GM18909 (cell line): ENCODE measurements around the gene PWWP2B.
"Not testable (repeated sequence)": the region's sequence is repeated elsewhere in the genome, so short reads cannot be mapped to it uniquely, and the experiment has no call there.

Experiments
- ATAC-seq: cut with Tn5 transposase; IDR thresholded peaks from one replicate; pipeline ENCODE4 v1.9.1; 2021; ENCODE audit warnings: mild to moderate bottlenecking; ENCODE audit not compliant: unreplicated experiment, poor library complexity

PWWP2B gene

GRCh38 chr10:132397036-132397541 is at the start of gene PWWP2B:
Gene PWWP2B, plus strand, starts transcription at chr10:132397200. Its CDS starts 27 bp downstream, at chr10:132397227.
- ATAC-seq: peak; percentile 45

GRCh38 chr10:132347211-132347930 is 49.6 kb upstream of the PWWP2B start:
- ATAC-seq: no peak

- no peak for ATAC-seq
These were observed 49.1 kb upstream of the PWWP2B start for GRCh38 chr10:132347931-132348267.

- ATAC-seq: no peak
These were observed 47.2 kb upstream of the PWWP2B start for GRCh38 chr10:132349766-132350165.

GRCh38 chr10:132350391-132350790 is 46.6 kb upstream of the PWWP2B start:
- ATAC-seq: no peak

- no peak for ATAC-seq
These were observed 46.1 kb upstream of the PWWP2B start for GRCh38 chr10:132350946-132351345.

- ATAC-seq: no peak
These were observed 45.4 kb upstream of the PWWP2B start for GRCh38 chr10:132351611-132352010.

- not testable (repeated sequence) for ATAC-seq
These were observed 44.3 kb upstream of the PWWP2B start for GRCh38 chr10:132352462-132353308.

- no peak for ATAC-seq
These were observed 43.3 kb upstream of the PWWP2B start for GRCh38 chr10:132353456-132354355.

GRCh38 chr10:132354356-132355094 is 42.5 kb upstream of the PWWP2B start:
- ATAC-seq: no peak

- ATAC-seq: no peak
These were observed 41.7 kb upstream of the PWWP2B start for GRCh38 chr10:132355297-132355696.

GRCh38 chr10:132355754-132356153 is 41.2 kb upstream of the PWWP2B start:
- ATAC-seq: no peak

- no peak for ATAC-seq
These were observed 40.3 kb upstream of the PWWP2B start for GRCh38 chr10:132356621-132357195.

GRCh38 chr10:132357286-132358058 is 39.5 kb upstream of the PWWP2B start:
- ATAC-seq: no peak

GRCh38 chr10:132359305-132360040 is 37.5 kb upstream of the PWWP2B start:
- no peak for ATAC-seq

GRCh38 chr10:132360766-132361447 is 36.1 kb upstream of the PWWP2B start:
- no peak for ATAC-seq

- ATAC-seq: no peak
These were observed 35.4 kb upstream of the PWWP2B start for GRCh38 chr10:132361581-132362101.
